Chondrocyte (in vitro differentiated cells): Measurements from ENCODE around the gene HTR3A. TPM values are rescaled to one million over a fixed set of nuclear protein-coding genes. Genes with fewer than 3 reads are reported as not detected.

Source experiments
- DNase-seq: peaks from one replicate; pipeline ENCODE4 v3.0.0; 2021; ENCODE audit warnings: mixed read lengths, low spot score
- H3K27ac Mint-ChIP-seq: one replicate; pipeline ENCODE4 v1.8.0; 2021; ENCODE audit warnings: mild to moderate bottlenecking, moderate library complexity, mixed read lengths; ENCODE audit not compliant: unreplicated experiment
- H3K27me3 Mint-ChIP-seq: 2 replicates; pipeline ENCODE4 v1.8.0; 2021; ENCODE audit warnings: low read depth, mixed read lengths
- H3K36me3 Mint-ChIP-seq: 2 replicates; pipeline ENCODE4 v1.8.0; 2021; ENCODE audit warnings: low read depth, mixed read lengths
- H3K4me1 Mint-ChIP-seq: 2 replicates; pipeline ENCODE4 v1.8.0; 2021; ENCODE audit warnings: low read depth, mild to moderate bottlenecking, mixed read lengths
- H3K4me3 Mint-ChIP-seq: one replicate; pipeline ENCODE4 v1.8.0; 2021; ENCODE audit warnings: mild to moderate bottlenecking, moderate library complexity, mixed read lengths; ENCODE audit not compliant: unreplicated experiment
- H3K9me3 Mint-ChIP-seq: 2 replicates; pipeline ENCODE4 v1.8.0; 2021; ENCODE audit warnings: low read depth, mixed read lengths
- CTCF ChIP-seq: fragments of 200-600 bp; sonication (generic); IDR thresholded peaks from 2 replicates; pipeline ENCODE4 v1.5.0; 2021; ENCODE audit warnings: antibody characterized with exemption, mild to moderate bottlenecking, moderate library complexity
- total RNA-seq: library from RNA; stranded (reverse); gene quantifications from 3 replicates; pipeline ENCODE4 v1.2.1, GENCODE V29; 2021

HTR3A gene
- total RNA-seq, 1 donor from 2014 or later = not detected

GRCh38 chr11:114036958-114037357 lies 62.0 kb downstream of the HTR3A start:
- DNase-seq = no peak
- no peak overlapping the region for H3K27ac Mint-ChIP-seq
- peak overlapping the region; percentile 71 for H3K4me3 Mint-ChIP-seq
- H3K36me3 Mint-ChIP-seq = no peaks in the 10 kb centered on the region
- no peaks in the 10 kb centered on the region for H3K9me3 Mint-ChIP-seq
- no peak for TF ChIP-seq CTCF
- peaks cover 18% of the 10 kb centered on the region for H3K4me1 Mint-ChIP-seq
- peaks cover 9% of the 10 kb centered on the region for H3K27me3 Mint-ChIP-seq

GRCh38 chr11:114039551-114039950 lies 64.6 kb downstream of the HTR3A start:
- Mint-ChIP-seq H3K27ac (no peak overlapping the region), H3K4me3 (no peak overlapping the region), H3K36me3 (no peaks in the 10 kb centered on the region), H3K9me3 (no peaks in the 10 kb centered on the region), H3K4me1 (peaks cover 25% of the 10 kb centered on the region), H3K27me3 (peaks cover 5% of the 10 kb centered on the region)
- no peak for DNase-seq
- no peak for TF ChIP-seq CTCF

Other genes starting within 250 kb of the HTR3A start
- gene ZW10, start 201.4 kb upstream of the HTR3A start, total RNA-seq = 11.7 to 17.1 TPM (median 11.9 TPM) in 3 replicates
- not detected in 3 replicates for gene CLDN25, start 195.3 kb upstream of the HTR3A start, total RNA-seq
- 27.0 to 34.1 TPM (median 33.3 TPM) in 3 replicates for gene USP28, start 99.5 kb upstream of the HTR3A start, total RNA-seq
- gene HTR3B, start 70.3 kb upstream of the HTR3A start, total RNA-seq = not detected in 3 replicates
- gene ZBTB16, start 84.6 kb downstream of the HTR3A start, total RNA-seq = 18.5 to 22.0 TPM (median 21.9 TPM) in 3 replicates